Uterus (tissue), 2 donors: Measurements from ENCODE around the gene HOXB8.

Source experiments
- POLR2A ChIP-seq, 2 donors: fragments of 450-650 bp; IDR thresholded peaks; one replicate each; pipeline ENCODE4 v1.6.1; 2016; ENCODE audit warnings: antibody characterized with exemption in 2 of 2, mild to moderate bottlenecking in 1 of 2, moderate library complexity in 1 of 2
- TF ChIP-seq, protein P1 (sequence below), 4 experiments: fragments of 200-600 bp in 2 of 4; fragments of 450-650 bp in 2 of 4; sonication (generic) in 2 of 4; IDR thresholded peaks; one replicate each; pipeline ENCODE4 v1.5.1; 2016 to 2019; ENCODE audit warnings: antibody characterized with exemption in 4 of 4, mild to moderate bottlenecking in 2 of 4, moderate library complexity in 1 of 4

- TF ChIP-seq, protein P1, sequence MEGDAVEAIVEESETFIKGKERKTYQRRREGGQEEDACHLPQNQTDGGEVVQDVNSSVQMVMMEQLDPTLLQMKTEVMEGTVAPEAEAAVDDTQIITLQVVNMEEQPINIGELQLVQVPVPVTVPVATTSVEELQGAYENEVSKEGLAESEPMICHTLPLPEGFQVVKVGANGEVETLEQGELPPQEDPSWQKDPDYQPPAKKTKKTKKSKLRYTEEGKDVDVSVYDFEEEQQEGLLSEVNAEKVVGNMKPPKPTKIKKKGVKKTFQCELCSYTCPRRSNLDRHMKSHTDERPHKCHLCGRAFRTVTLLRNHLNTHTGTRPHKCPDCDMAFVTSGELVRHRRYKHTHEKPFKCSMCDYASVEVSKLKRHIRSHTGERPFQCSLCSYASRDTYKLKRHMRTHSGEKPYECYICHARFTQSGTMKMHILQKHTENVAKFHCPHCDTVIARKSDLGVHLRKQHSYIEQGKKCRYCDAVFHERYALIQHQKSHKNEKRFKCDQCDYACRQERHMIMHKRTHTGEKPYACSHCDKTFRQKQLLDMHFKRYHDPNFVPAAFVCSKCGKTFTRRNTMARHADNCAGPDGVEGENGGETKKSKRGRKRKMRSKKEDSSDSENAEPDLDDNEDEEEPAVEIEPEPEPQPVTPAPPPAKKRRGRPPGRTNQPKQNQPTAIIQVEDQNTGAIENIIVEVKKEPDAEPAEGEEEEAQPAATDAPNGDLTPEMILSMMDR (IDR thresholded peaks at IDR 0.05), result no peak
- TF ChIP-seq POLR2A (IDR thresholded peaks at IDR 0.05), result no peak
Observed at GRCh38 chr17:48578616-48579470, 36.2 kb downstream of the HOXB8 start.
